GM15510 (cell line): ENCODE results near the gene MRPL39.

Source experiments
- POLR2A ChIP-seq: IDR thresholded peaks from 3 replicates; pipeline ENCODE4 v1.6.1; 2011; ENCODE audit warnings: borderline replicate concordance; ENCODE audit not compliant: insufficient read length; ENCODE audit errors: extremely low read depth

The MRPL39 gene

DNA sequence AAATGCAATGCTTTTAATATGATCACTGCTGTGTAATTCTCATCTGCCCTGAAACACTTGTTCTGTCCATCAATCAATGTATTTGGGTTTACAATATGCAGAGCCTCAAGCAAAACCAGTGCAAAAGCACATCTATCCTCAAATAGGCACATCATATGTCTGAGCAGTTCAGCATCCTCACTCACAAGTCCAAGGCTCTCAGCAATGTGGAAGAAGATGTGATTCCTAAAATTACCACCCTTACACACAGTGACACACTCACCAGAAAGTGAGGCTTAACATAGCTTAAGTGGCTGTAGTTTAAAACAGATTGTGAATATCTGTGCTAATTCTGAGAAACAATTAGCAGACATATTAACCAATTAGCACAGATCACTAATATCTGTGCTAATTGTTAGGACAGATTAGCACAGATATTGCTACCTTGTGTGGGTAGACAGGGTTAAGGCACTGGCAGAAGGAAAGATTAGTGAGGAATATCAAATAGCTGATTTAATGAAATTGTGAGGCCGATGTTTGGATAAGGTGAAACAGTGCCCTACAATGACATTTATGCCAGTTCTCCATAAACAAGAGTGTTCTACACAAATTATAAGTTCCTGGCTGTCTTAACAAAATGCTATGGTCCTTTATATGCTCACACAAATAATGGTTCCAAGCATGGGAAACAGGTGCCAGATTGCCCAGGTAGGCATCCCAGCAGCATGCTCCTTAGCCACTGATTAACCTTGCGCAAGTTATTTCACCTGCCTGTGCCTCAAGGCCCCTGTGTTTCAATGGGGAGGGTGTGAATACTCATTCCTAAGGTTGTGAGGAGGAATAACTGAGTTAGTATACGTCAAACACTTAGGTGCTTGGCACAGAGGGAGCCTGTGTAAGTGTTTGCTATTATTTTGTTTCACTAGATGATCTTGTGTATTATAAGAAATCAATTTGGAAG lies 41.7 kb downstream of the MRPL39 start:
- no peak for TF ChIP-seq POLR2A

DNA sequence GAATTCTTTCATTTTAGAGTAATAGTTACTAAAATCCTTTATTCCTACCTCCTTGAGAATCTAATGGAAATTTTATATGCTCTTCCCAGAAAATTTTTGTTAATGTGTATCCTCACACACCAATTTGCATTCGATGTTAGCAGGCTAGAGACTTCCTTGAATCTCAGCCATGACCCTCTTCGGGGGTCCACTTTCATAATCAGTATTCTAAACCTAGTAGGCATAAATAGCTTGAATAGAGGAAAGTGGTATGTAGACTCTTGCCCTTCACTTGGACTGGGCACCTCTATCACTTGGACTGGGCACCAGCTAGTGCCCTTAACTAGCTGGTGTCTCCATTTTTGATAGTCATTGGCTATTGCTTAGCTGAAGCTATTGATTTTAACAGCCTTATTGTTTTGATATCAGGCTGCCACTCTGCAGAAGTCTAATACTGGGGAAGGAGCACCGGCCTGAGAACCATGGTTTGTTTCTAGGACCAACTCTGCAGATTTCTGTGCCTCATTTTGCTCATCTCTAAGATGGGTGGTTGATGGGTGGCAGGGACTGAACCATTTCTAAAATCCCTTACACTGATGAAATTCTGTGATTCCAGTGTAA lies 42.8 kb downstream of the MRPL39 start:
- TF ChIP-seq POLR2A: no peak

DNA sequence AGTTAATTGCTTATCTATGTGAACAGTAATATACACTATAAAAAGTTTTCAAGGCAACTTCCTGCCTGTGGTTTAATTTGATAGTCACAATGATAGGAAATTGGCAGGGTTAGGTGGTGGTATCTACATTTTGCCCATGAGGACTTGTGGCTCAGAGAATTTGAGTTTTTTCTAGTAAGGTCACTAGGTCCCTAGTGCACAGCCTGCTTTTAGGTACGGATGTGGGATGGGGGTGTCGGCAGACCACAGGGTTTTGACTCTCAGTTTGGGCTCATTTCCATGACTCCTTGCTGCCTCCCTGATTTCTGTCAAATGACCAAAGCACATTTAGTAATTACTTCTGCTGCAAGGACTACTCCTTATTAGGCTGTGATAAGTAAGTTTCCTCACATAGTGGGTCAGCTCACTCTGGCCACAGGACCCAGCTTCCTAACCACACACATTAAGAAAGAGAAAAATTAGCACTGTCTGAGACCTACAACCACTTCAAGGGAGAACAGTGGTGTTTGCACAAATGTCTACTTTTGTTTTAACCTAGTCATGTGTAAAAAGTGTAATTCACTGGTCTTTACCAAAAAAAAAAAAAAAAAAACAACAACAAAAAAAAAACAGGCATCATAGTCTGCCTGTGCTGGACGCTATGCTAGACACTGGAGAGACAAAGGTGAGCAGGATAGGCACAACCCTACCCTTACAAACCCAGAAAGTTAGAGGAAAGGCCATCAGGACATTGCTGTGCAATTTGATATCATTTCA lies 43.7 kb downstream of the MRPL39 start:
- TF ChIP-seq POLR2A: no peak

DNA sequence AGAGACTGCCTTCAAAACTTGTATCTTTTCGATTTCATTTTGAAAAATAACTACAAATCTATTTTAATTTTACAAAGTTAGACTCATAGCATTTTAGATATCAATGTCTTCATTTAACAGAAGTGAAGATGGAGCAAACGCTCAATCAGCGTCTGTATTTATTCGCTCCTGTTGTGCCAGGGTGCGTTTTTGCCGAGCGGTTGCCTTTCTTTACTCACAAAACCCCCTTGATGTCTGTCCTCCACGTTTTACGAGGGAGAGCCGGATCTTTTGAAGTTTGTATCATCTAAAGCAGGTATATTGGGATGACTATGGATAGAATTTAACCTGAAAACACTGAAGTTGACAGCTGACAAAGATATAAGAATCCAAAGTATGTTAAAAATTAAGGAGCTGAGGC lies 44.6 kb downstream of the MRPL39 start:
- no peak for TF ChIP-seq POLR2A

DNA sequence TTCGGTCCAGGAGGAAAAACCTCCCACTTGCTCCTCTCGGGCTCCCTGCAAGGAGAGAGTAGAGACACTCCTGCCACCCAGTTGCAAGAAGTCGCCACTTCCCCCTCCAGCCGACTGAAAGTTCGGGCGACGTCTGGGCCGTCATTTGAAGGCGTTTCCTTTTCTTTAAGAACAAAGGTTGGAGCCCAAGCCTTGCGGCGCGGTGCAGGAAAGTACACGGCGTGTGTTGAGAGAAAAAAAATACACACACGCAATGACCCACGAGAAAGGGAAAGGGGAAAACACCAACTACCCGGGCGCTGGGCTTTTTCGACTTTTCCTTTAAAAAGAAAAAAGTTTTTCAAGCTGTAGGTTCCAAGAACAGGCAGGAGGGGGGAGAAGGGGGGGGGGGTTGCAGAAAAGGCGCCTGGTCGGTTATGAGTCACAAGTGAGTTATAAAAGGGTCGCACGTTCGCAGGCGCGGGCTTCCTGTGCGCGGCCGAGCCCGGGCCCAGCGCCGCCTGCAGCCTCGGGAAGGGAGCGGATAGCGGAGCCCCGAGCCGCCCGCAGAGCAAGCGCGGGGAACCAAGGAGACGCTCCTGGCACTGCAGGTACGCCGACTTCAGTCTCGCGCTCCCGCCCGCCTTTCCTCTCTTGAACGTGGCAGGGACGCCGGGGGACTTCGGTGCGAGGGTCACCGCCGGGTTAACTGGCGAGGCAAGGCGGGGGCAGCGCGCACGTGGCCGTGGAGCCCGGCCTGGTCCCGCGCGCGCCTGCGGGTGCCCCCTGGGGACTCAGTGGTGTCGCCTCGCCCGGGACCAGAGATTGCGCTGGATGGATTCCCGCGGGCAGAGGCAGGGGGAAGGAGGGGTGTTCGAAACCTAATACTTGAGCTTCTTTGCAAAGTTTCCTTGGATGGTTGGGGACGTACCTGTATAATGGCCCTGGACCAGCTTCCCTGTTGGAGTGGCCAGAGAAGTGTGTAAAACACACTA lies 45.3 kb downstream of the MRPL39 start:
- no peak for TF ChIP-seq POLR2A

GRCh38 chr21:25560891-25561290 lies 46.4 kb downstream of the MRPL39 start:
- no peak for TF ChIP-seq POLR2A

DNA sequence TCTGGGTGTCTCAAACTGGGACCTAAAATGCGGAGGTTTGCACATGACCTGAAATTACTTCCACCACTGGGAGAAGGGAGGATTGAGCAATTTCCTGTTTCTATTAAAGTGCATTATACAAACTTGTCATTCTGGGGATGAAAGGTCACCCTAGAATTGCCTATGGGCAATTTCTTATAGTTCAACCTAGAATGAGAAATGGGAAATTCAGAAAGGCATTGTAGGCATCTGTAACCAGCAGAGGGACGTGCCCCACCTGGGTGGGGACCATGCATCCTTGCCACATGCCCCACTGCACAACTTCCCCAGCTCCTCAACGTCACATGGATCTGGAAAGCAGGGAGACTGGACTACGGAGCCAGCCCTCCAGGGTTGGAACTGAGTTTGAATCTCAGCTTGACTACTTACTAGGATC lies 47.0 kb downstream of the MRPL39 start:
- TF ChIP-seq POLR2A: no peak

DNA sequence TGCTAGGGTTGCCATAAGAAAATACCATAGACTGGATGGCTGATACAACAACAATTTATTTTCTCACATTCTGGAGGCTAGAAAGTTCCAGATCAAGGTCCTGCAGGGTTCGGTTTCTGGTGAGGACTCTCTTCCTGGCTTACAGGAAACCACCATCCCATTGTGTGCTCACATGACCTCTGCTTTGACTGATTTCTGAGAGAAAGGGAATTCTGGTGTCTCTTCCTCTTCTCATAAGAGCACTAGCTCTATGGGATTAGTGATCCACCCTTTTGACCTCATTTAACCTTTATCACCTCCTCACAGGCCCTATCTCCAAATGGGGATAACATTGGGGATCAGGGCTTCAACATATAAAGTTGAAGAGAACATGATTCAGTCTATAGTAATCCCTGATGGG lies 47.5 kb downstream of the MRPL39 start:
- TF ChIP-seq POLR2A: no peak

DNA sequence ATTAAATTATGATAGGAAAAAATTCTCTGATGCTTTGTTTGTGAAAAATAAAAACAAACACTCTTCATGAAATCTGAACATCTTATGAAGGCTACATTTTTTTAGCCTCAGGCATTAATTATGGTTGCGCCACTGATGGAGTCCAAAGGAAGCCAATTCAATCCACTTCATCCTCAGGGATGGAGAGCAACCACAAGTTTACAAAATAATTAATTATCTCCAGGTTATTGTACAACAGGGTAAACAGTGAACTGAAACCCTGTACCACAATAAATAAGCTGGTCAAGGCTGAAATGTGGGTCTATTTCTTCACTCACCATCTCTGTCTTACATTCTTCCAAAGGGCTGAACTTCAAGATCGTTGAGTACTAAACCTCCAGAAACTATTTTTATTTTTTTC lies 49.2 kb downstream of the MRPL39 start:
- TF ChIP-seq POLR2A: no peak

GRCh38 chr21:25557180-25557579 lies 50.1 kb downstream of the MRPL39 start:
- no peak for TF ChIP-seq POLR2A

DNA sequence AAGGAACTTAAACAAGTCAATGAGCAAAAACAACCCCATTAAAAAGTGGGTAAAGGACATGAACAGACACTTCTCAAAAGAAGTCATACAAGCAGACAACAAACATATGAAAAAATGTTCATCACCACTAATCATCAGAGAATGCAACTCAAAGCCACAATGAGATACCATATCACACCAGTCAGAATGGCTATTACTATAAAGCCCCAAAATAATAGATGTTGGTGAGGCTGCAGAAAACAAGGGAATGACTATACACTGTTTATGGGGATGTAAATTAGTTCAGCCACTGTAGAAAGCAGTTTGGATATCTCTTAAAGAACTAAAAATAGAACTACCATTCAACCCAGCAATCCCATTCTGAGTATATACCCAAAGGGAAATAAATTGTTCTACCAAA lies 51.2 kb downstream of the MRPL39 start:
- no peak for TF ChIP-seq POLR2A

- TF ChIP-seq POLR2A: no peak
These were observed 51.8 kb downstream of the MRPL39 start for GRCh38 chr21:25555492-25555891.

DNA sequence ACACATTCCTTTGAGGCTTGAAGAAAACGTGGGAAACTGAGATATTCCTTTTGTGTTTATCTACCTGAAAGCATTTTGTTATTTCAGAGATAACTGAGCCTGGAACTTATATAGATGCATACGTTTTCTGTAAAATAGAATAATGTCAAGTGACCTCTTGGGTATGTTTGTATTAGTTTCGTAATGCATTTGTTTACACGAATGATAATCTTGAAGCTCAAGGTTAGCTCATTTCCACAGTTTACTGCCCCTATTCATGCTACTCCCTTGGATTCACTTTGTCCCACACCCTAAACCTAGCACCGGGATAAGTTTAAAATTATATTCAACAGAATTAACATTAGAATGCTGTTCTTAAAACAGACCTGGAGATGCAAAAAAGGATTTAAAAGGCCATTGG lies 54.4 kb downstream of the MRPL39 start:
- no peak for TF ChIP-seq POLR2A

DNA sequence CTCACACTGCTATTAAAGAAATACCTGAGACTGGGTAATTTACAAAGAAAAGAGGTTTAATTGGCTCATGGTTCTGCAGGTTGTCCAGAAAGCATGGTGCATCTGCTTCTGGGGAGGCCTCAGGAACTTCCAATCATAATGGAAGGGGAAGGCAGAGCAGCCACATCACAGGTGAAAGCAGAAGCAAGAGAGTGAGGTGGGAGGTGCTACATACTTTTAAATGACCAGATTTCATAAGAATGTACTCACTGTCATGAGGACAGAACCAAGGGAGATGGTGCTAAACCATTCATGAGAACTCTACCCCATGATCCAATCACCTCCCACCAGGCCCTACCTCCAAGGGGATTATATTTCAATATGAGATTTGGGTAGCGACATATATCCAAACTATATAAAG lies 55.7 kb downstream of the MRPL39 start:
- TF ChIP-seq POLR2A: no peak
